Activated T-helper 17 cell treated with anti-CD3 and anti-CD28 coated beads, Interleukin-2, amount 50 U/mL, for 72 hours (primary cell): Measurements from ENCODE around the gene TCF15. TPM values are rescaled to one million over a fixed set of nuclear protein-coding genes. Genes with fewer than 3 reads are reported as not detected.

Experiments used
- ATAC-seq: fragments of 150-1000 bp; cut with Tn5 transposase; replicated peaks from 2 replicates; pipeline ENCODE4 v1.10.0; 2021; ENCODE audit warnings: mild to moderate bottlenecking, moderate library complexity
- H3K27ac Mint-ChIP-seq: one replicate; pipeline ENCODE4 v1.8.0; 2022; ENCODE audit warnings: mixed read lengths
- H3K27me3 Mint-ChIP-seq: one replicate; pipeline ENCODE4 v1.8.0; 2022; ENCODE audit warnings: mixed read lengths
- H3K36me3 Mint-ChIP-seq: one replicate; pipeline ENCODE4 v1.8.0; 2022; ENCODE audit warnings: low read depth, mild to moderate bottlenecking, mixed read lengths
- H3K4me1 Mint-ChIP-seq: one replicate; pipeline ENCODE4 v1.8.0; 2022; ENCODE audit warnings: mixed read lengths
- H3K4me3 Mint-ChIP-seq: one replicate; pipeline ENCODE4 v1.8.0; 2022; ENCODE audit warnings: mild to moderate bottlenecking, mixed read lengths
- H3K9me3 Mint-ChIP-seq: one replicate; pipeline ENCODE4 v1.8.0; 2022; ENCODE audit warnings: mixed read lengths
- total RNA-seq, 2 donors: library from RNA; stranded (reverse); gene quantifications; one replicate each; pipeline ENCODE4 v1.2.3, GENCODE V29; 2022

TCF15 gene
- total RNA-seq, 2 donors from 2014 or later = not detected

- Mint-ChIP-seq H3K27me3 (peaks cover 43% of the 10 kb centered on the region), H3K36me3 (no peaks in the 10 kb centered on the region), H3K27ac (no peak overlapping the region), H3K4me3 (no peak overlapping the region), H3K4me1 (no peaks in the 10 kb centered on the region), H3K9me3 (no peaks in the 10 kb centered on the region)
- no peak for ATAC-seq
Measured at GRCh38 chr20:609371-609964, 641 bp downstream of the TCF15 start.

GRCh38 chr20:608970-609369 lies 1.1 kb downstream of the TCF15 start:
- no peak overlapping the region for H3K4me3 Mint-ChIP-seq
- H3K9me3 Mint-ChIP-seq = no peaks in the 10 kb centered on the region
- H3K4me1 Mint-ChIP-seq = no peaks in the 10 kb centered on the region
- H3K36me3 Mint-ChIP-seq = no peaks in the 10 kb centered on the region
- H3K27ac Mint-ChIP-seq = no peak overlapping the region
- ATAC-seq = no peak
- peaks cover 42% of the 10 kb centered on the region for H3K27me3 Mint-ChIP-seq

GRCh38 chr20:607476-607875 lies 2.6 kb downstream of the TCF15 start:
- Mint-ChIP-seq H3K9me3 (no peaks in the 10 kb centered on the region), H3K27me3 (peaks cover 35% of the 10 kb centered on the region), H3K27ac (no peak overlapping the region), H3K4me1 (no peaks in the 10 kb centered on the region), H3K36me3 (no peaks in the 10 kb centered on the region), H3K4me3 (no peak overlapping the region)
- no peak for ATAC-seq

- H3K9me3 Mint-ChIP-seq = no peaks in the 10 kb centered on the region
- ATAC-seq = no peak
- H3K27ac Mint-ChIP-seq = no peak overlapping the region
- H3K27me3 Mint-ChIP-seq = peaks cover 30% of the 10 kb centered on the region
- no peak overlapping the region for H3K4me3 Mint-ChIP-seq
- no peaks in the 10 kb centered on the region for H3K4me1 Mint-ChIP-seq
- H3K36me3 Mint-ChIP-seq = no peaks in the 10 kb centered on the region
Measured at GRCh38 chr20:605237-605636, 4.9 kb downstream of the TCF15 start.

GRCh38 chr20:603116-603640 lies 6.9 kb downstream of the TCF15 start:
- Mint-ChIP-seq H3K27ac (no peak overlapping the region), H3K36me3 (no peaks in the 10 kb centered on the region), H3K27me3 (peaks cover 23% of the 10 kb centered on the region), H3K9me3 (no peaks in the 10 kb centered on the region), H3K4me1 (no peaks in the 10 kb centered on the region), H3K4me3 (no peak overlapping the region)
- no peak for ATAC-seq

- ATAC-seq = no peak
- Mint-ChIP-seq H3K9me3 (no peaks in the 10 kb centered on the region), H3K4me3 (no peak overlapping the region), H3K27ac (no peak overlapping the region), H3K36me3 (no peaks in the 10 kb centered on the region), H3K4me1 (no peaks in the 10 kb centered on the region), H3K27me3 (peaks cover 17% of the 10 kb centered on the region)
Measured at GRCh38 chr20:602111-602970, 7.8 kb downstream of the TCF15 start.

GRCh38 chr20:600736-601135 lies 9.4 kb downstream of the TCF15 start:
- ATAC-seq = no peak
- peaks cover 17% of the 10 kb centered on the region for H3K27me3 Mint-ChIP-seq
- no peaks in the 10 kb centered on the region for H3K4me1 Mint-ChIP-seq
- H3K4me3 Mint-ChIP-seq = no peak overlapping the region
- H3K27ac Mint-ChIP-seq = no peak overlapping the region
- no peaks in the 10 kb centered on the region for H3K9me3 Mint-ChIP-seq
- no peaks in the 10 kb centered on the region for H3K36me3 Mint-ChIP-seq

GRCh38 chr20:600141-600540 lies 10.0 kb downstream of the TCF15 start:
- ATAC-seq = no peak
- Mint-ChIP-seq H3K27me3 (peaks cover 14% of the 10 kb centered on the region), H3K4me1 (no peaks in the 10 kb centered on the region), H3K36me3 (no peaks in the 10 kb centered on the region), H3K4me3 (no peak overlapping the region), H3K9me3 (no peaks in the 10 kb centered on the region), H3K27ac (no peak overlapping the region)

GRCh38 chr20:598133-598850 lies 11.8 kb downstream of the TCF15 start:
- Mint-ChIP-seq H3K27me3 (peaks cover 11% of the 10 kb centered on the region), H3K4me1 (no peaks in the 10 kb centered on the region), H3K36me3 (no peaks in the 10 kb centered on the region), H3K4me3 (no peak overlapping the region), H3K9me3 (no peaks in the 10 kb centered on the region), H3K27ac (no peak overlapping the region)
- ATAC-seq = no peak

- Mint-ChIP-seq H3K27ac (no peak overlapping the region), H3K27me3 (peaks cover 11% of the 10 kb centered on the region), H3K4me1 (no peaks in the 10 kb centered on the region), H3K4me3 (no peak overlapping the region), H3K36me3 (no peaks in the 10 kb centered on the region), H3K9me3 (no peaks in the 10 kb centered on the region)
- peak; percentile 60 for ATAC-seq
Measured at GRCh38 chr20:597560-597959, 12.5 kb downstream of the TCF15 start.

GRCh38 chr20:595330-596308 lies 14.5 kb downstream of the TCF15 start:
- no peak overlapping the region for H3K4me3 Mint-ChIP-seq
- peaks cover 11% of the 10 kb centered on the region for H3K4me1 Mint-ChIP-seq
- ATAC-seq = no peak
- H3K27me3 Mint-ChIP-seq = peaks cover 10% of the 10 kb centered on the region
- H3K27ac Mint-ChIP-seq = no peak overlapping the region
- no peaks in the 10 kb centered on the region for H3K9me3 Mint-ChIP-seq
- no peaks in the 10 kb centered on the region for H3K36me3 Mint-ChIP-seq

- no peak for ATAC-seq
- H3K4me3 Mint-ChIP-seq = no peak overlapping the region
- H3K9me3 Mint-ChIP-seq = no peaks in the 10 kb centered on the region
- peaks cover 11% of the 10 kb centered on the region for H3K4me1 Mint-ChIP-seq
- H3K27ac Mint-ChIP-seq = peak overlapping the region; percentile 5
- H3K36me3 Mint-ChIP-seq = no peaks in the 10 kb centered on the region
- H3K27me3 Mint-ChIP-seq = peaks cover 9% of the 10 kb centered on the region
Measured at GRCh38 chr20:592506-592905, 17.6 kb downstream of the TCF15 start.

GRCh38 chr20:591941-592340 lies 18.2 kb downstream of the TCF15 start:
- peak; percentile 61 for ATAC-seq
- H3K9me3 Mint-ChIP-seq = no peaks in the 10 kb centered on the region
- H3K27ac Mint-ChIP-seq = peak overlapping the region; percentile 5
- H3K4me3 Mint-ChIP-seq = no peak overlapping the region
- H3K36me3 Mint-ChIP-seq = no peaks in the 10 kb centered on the region
- H3K4me1 Mint-ChIP-seq = peaks cover 11% of the 10 kb centered on the region
- H3K27me3 Mint-ChIP-seq = peaks cover 9% of the 10 kb centered on the region
